ENCODE data around the gene MGMT. TPM values are rescaled to one million over a fixed set of nuclear protein-coding genes. Genes with fewer than 3 reads are reported as not detected.

Gene MGMT
- total and polyA plus RNA-seq, 2 donors (not counting 3 experiments of a cell fraction or from before 2014, with no cell fraction given) = 15.0 to 15.2 TPM

DNA sequence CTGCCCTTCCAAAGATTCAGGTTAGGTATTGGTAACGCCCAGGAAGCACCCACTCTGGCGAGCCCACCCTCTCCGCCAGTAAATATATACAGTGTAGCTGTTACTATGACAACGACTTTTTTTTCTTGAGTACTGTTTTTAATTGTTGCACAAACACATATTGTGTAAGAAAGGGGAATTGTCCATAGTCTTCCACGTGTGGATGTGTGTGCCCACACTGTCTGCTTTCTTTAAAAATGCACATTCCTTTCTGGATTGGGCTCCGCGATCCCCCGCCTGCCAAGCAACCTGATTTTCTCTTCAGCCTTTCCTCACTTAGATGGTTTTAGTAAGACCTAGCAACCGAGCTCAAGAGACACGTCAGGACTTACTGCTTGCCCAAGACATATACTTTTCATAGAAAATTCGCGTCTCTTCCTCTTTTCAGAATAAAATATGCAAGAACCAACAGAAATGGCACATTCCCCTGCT, 249.2 kb downstream of the MGMT start:
- Histone ChIP-seq H3K4me3 (replicated peaks in 1 of 3; ENCODE audit: insufficient read depth in 1 of 3, low read depth in 1 of 3, low read length in 3 of 3) (no peak overlapping the region), H3K9me3 (replicated peaks; ENCODE audit: control insufficient read depth, insufficient read depth, low read length) (peaks cover 3% of the 10 kb centered on the region), H3K4me1 (ENCODE audit: control insufficient read depth, extremely low read depth, insufficient read depth, low read length) (no peaks in the 10 kb centered on the region), H2AFZ (ENCODE audit: low read depth, low read length) (no peak overlapping the region), H3K9me1 (replicated peaks; ENCODE audit: control insufficient read depth, extremely low read depth, insufficient read depth, low read length) (no peaks in the 10 kb centered on the region), H3K36me3 (ENCODE audit: control insufficient read depth in 2 of 2, extremely low read depth in 1 of 2, insufficient read depth in 2 of 2, low read length in 2 of 2) (no peaks in the 10 kb centered on the region), H3K27ac (ENCODE audit: insufficient read depth, low read depth, low read length) (no peak overlapping the region), H3K27me3 (ENCODE audit: control insufficient read depth in 2 of 2, insufficient read depth in 2 of 2, low read length in 2 of 2) (no peaks in the 10 kb centered on the region), H3K79me2 (ENCODE audit: control insufficient read depth, insufficient read depth, low read length) (no peaks in the 10 kb centered on the region), H3K4me2 (ENCODE audit: insufficient read depth, low read length) (no peak overlapping the region), H3K9ac (replicated peaks; ENCODE audit: extremely low read depth, insufficient read depth, low read length) (no peak overlapping the region), H4K20me1 (replicated peaks; ENCODE audit: control insufficient read depth, extremely low read depth, insufficient read depth, low read length) (no peaks in the 10 kb centered on the region)
- intact Hi-C loops (cut with micrococcal nuclease) (no loop called here), dilution Hi-C loops (cut with MboI; ENCODE audit: extremely low pct_ligation_motif_present, low sequenced_read_pairs) (no loop called here)
- TF ChIP-seq POLR2AphosphoS5 (IDR thresholded peaks at IDR 0.05; ENCODE audit: insufficient read depth, low read depth, low read length) (no peak), POLR2A (IDR thresholded peaks at IDR 0.05; ENCODE audit: low read depth, low read length) (no peak), EZH2 (IDR thresholded peaks at IDR 0.05; ENCODE audit: borderline replicate concordance, low read depth, low read length, severe bottlenecking) (no peak), FOS (IDR thresholded peaks at IDR 0.05; ENCODE audit: borderline replicate concordance, insufficient read depth, low read length) (no peak), GATA2 (IDR thresholded peaks at IDR 0.05; ENCODE audit: insufficient read depth, insufficient read length, low read depth, low read length) (no peak), MYC (IDR thresholded peaks at IDR 0.05; ENCODE audit: low read depth, low read length) (no peak)
- TF ChIP-seq, protein P1, sequence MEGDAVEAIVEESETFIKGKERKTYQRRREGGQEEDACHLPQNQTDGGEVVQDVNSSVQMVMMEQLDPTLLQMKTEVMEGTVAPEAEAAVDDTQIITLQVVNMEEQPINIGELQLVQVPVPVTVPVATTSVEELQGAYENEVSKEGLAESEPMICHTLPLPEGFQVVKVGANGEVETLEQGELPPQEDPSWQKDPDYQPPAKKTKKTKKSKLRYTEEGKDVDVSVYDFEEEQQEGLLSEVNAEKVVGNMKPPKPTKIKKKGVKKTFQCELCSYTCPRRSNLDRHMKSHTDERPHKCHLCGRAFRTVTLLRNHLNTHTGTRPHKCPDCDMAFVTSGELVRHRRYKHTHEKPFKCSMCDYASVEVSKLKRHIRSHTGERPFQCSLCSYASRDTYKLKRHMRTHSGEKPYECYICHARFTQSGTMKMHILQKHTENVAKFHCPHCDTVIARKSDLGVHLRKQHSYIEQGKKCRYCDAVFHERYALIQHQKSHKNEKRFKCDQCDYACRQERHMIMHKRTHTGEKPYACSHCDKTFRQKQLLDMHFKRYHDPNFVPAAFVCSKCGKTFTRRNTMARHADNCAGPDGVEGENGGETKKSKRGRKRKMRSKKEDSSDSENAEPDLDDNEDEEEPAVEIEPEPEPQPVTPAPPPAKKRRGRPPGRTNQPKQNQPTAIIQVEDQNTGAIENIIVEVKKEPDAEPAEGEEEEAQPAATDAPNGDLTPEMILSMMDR (IDR thresholded peaks at IDR 0.05; ENCODE audit: extremely low read depth in 1 of 2, insufficient read depth in 1 of 2, low read depth in 1 of 2, low read length in 2 of 2) = no peak
- TF ChIP-seq, protein P2, sequence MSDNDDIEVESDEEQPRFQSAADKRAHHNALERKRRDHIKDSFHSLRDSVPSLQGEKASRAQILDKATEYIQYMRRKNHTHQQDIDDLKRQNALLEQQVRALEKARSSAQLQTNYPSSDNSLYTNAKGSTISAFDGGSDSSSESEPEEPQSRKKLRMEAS (IDR thresholded peaks at IDR 0.05; ENCODE audit: insufficient read depth, insufficient read length) = no peak
- FAIRE-seq (no peak), DNase-seq (ENCODE audit: low read depth, low spot score) (no peak)
- BruUV-seq (replicated peaks) = no TSS peak
- POLR2A ChIA-PET = no interaction called here
- CTCF ChIA-PET = no interaction called here
